ENCODE measurements around the gene LIN28A.

- no peak for TF ChIP-seq TAF1 (IDR thresholded peaks at IDR 0.05; ENCODE audit: borderline replicate concordance, low read depth, low read length)
- no peak for TF ChIP-seq HDAC6 (IDR thresholded peaks at IDR 0.05; ENCODE audit: unreplicated experiment)
- TF ChIP-seq FOXM1 (IDR thresholded peaks at IDR 0.05; ENCODE audit: low read depth, low read length): no peak
- TF ChIP-seq CTCF (IDR thresholded peaks at IDR 0.05 in 2 of 3, conservative IDR thresholded peaks at IDR 0.05 in 1 of 3; ENCODE audit: control insufficient read depth in 2 of 3, extremely low read depth in 1 of 3, insufficient read depth in 1 of 3, low read depth in 3 of 3, low read length in 3 of 3): no peak
- TF ChIP-seq STAT1 (conservative IDR thresholded peaks at IDR 0.05): no peak
- no peak for TF ChIP-seq NFXL1 (IDR thresholded peaks at IDR 0.05; ENCODE audit: borderline replicate concordance)
- no peak for TF ChIP-seq SIN3A (IDR thresholded peaks at IDR 0.05; ENCODE audit: low read depth, low read length)
- TF ChIP-seq MTA3 (IDR thresholded peaks at IDR 0.05; ENCODE audit: borderline replicate concordance, low read length): no peak
- no peak for TF ChIP-seq MLLT1 (IDR thresholded peaks at IDR 0.05)
- TF ChIP-seq RELA (IDR thresholded peaks at IDR 0.05; ENCODE audit: borderline replicate concordance, partially characterized antibody): no peak
- TF ChIP-seq MAX (IDR thresholded peaks at IDR 0.05; ENCODE audit: low read depth, low read length): no peak
- no peak for TF ChIP-seq CEBPB (IDR thresholded peaks at IDR 0.05; ENCODE audit: borderline replicate concordance in 1 of 2, low read depth in 2 of 2, low read length in 2 of 2)
- TF ChIP-seq ZSCAN29 (IDR thresholded peaks at IDR 0.05): no peak
- no peak for TF ChIP-seq ZNF24 (IDR thresholded peaks at IDR 0.05)
Measured at GRCh38 chr1:26476958-26477357, 66.3 kb downstream of the LIN28A start.
